ENCODE measurements around the gene USP17L15.
"Not testable (repeated sequence)": the region's sequence is repeated elsewhere in the genome, so short reads cannot be mapped to it uniquely, and the experiment has no call there.

- not testable (repeated sequence) for TF ChIP-seq CTCF (conservative IDR thresholded peaks at IDR 0.05; ENCODE audit: low read length); EZH2phosphoT487 (IDR thresholded peaks at IDR 0.05; ENCODE audit: borderline replicate concordance, low read depth, low read length)
Observed at GRCh38 chr4:9262572-9262971, 28.4 kb downstream of the USP17L15 start, which contains the start of gene USP17L21.

Measured in OCI-LY7 (cell line).